Kasumi-1 (cell line): ENCODE data around the gene PHACTR3.
"Not testable (repeated sequence)": the region's sequence is repeated elsewhere in the genome, so short reads cannot be mapped to it uniquely, and the experiment has no call there.

Experiments used
- DNase-seq, 2 experiments: peaks; one replicate each; lab custom pipeline; 2025; lab: John Stamatoyannopoulos, UW

The PHACTR3 gene

GRCh38 chr20:59589086-59589684 lies 15.2 kb upstream of the PHACTR3 start:
- DNase-seq, result no peak

- no peak for DNase-seq
Observed at GRCh38 chr20:59591061-59591460, 13.3 kb upstream of the PHACTR3 start.

GRCh38 chr20:59596690-59597089 lies 7.7 kb upstream of the PHACTR3 start:
- no peak for DNase-seq

- no peak for DNase-seq
Observed at GRCh38 chr20:59597240-59597639, 7.1 kb upstream of the PHACTR3 start.

- DNase-seq, result peak; percentile 24 to 36
Observed at GRCh38 chr20:59598625-59599310, 5.6 kb upstream of the PHACTR3 start.

- DNase-seq, result no peak
Observed at GRCh38 chr20:59599941-59600340, 4.4 kb upstream of the PHACTR3 start.

GRCh38 chr20:59600472-59600871 lies 3.9 kb upstream of the PHACTR3 start:
- DNase-seq, result no peak

- DNase-seq, result no peak
Observed at GRCh38 chr20:59602546-59603080, 1.7 kb upstream of the PHACTR3 start.

- no peak for DNase-seq
Observed at GRCh38 chr20:59603176-59603575, 1.2 kb upstream of the PHACTR3 start.

GRCh38 chr20:59604741-59605600 lies 631 bp downstream of the PHACTR3 start:
- DNase-seq, result no peak

GRCh38 chr20:59605601-59606364 lies 1.4 kb downstream of the PHACTR3 start:
- DNase-seq, result no peak

GRCh38 chr20:59606566-59606965 lies 2.2 kb downstream of the PHACTR3 start:
- no peak for DNase-seq

GRCh38 chr20:59608396-59608795 lies 4.1 kb downstream of the PHACTR3 start:
- DNase-seq, result no peak

- DNase-seq, result no peak
Observed at GRCh38 chr20:59608871-59609270, 4.5 kb downstream of the PHACTR3 start.

GRCh38 chr20:59611286-59611685 lies 6.9 kb downstream of the PHACTR3 start:
- DNase-seq, result no peak

- no peak for DNase-seq
Observed at GRCh38 chr20:59613861-59614260, 9.5 kb downstream of the PHACTR3 start.

- no peak for DNase-seq
Observed at GRCh38 chr20:59614714-59615113, 10.4 kb downstream of the PHACTR3 start.

GRCh38 chr20:59616306-59616705 lies 12.0 kb downstream of the PHACTR3 start:
- DNase-seq, result no peak

GRCh38 chr20:59617221-59617620 lies 12.9 kb downstream of the PHACTR3 start:
- DNase-seq, result no peak

- DNase-seq, result no peak
Observed at GRCh38 chr20:59618131-59618530, 13.8 kb downstream of the PHACTR3 start.

GRCh38 chr20:59618585-59618984 lies 14.2 kb downstream of the PHACTR3 start:
- DNase-seq, result not testable (repeated sequence)
